AML-193 (cell line): ENCODE results near the gene PRIMPOL.
"Not testable (repeated sequence)": the region's sequence is repeated elsewhere in the genome, so short reads cannot be mapped to it uniquely, and the experiment has no call there.

Experiments
- DNase-seq, 2 experiments: peaks; one replicate each; lab custom pipeline; 2025; lab: John Stamatoyannopoulos, UW

Gene PRIMPOL

DNA sequence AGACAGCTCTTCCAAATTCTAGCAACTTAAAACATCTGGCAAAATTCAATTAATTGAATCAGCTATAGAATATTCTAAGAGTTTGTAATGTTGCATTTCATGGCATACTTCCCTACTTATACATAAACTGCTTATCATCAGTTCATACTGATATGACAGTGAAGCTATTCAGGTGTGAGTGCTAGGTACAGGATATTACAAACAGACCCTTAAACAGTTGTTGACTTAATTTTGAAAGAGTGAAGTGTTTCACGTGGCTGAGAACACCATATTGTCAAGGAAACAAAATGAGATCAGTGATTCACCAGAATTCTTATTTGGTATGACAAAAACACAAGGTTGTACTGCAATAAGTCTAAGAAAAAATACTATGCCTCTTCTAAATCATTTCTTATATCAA lies 56.9 kb downstream of the PRIMPOL start:
- DNase-seq = no peak

DNA sequence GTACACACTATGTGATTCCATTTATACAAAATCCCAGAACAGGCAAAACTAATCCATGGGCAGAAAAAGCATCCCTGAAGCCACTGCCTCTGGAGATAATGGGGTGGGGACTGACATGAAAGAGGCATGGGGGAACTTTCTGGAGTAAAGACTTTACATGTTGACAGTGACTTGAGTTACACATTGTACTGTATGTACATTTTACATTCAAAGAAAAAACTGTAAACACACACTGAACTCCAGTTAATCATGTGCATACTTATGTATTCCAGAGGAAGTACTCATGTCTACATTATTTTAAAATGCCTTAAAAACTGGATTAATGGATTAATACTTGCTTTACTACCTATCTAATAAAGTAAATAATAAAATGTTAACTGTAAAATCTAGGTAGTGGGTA lies 62.8 kb downstream of the PRIMPOL start:
- DNase-seq = no peak

DNA sequence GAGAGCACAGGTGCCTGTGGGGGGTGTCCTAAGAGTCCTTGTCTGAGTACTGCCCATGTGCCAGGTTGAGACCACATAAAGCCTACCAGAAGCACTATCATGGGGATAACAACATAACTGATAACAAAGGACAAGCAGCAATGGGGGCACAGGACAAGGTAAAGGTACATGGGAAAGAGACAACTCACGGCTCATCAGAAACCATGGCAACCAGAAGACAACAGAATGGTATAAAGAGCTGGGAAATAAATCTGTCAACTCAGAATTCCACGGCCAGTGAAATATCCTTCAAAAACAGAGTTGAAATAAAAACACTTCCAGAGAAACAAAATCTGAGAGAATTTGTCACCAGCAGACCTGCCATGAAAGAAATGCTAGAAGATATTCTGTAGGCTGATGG lies 64.3 kb downstream of the PRIMPOL start:
- no peak for DNase-seq

DNA sequence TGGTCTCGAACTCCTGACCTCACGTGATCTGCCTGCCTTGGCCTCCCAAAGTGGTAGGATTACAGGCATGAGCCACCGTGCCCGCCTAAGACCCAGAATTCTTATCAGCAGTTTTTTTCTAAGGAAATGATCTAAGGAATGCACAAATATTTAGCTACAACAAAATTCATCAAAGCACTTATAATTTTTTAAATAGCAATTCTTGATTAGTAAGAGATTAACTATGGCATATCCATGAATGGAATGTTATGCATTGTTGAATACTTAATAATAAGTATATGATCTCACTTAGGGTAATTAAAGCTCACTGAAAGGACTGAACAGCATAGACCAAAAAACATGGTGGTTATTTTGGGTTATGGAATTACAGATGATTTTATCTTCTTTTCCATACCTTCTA lies 66.0 kb downstream of the PRIMPOL start:
- no peak for DNase-seq

DNA sequence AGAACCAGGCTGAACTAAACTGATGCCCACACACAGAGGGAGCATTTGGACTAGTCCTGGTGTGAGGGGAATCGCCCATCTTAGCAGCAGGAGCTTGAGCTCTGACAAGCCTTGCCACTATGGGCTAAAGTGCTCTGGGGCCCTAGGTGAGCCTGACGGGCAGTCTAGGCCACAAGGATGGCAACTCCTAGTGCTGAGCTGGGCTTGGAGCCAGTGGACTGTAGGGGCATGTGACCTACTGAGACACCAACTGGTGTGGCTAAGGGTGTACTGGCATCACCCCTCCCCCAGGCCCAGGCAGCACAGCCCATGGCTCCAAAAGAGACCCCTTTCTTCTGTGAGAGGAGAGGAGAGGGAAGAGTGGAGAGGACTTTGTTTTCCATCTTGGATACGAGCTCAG lies 69.9 kb downstream of the PRIMPOL start:
- no peak for DNase-seq

DNA sequence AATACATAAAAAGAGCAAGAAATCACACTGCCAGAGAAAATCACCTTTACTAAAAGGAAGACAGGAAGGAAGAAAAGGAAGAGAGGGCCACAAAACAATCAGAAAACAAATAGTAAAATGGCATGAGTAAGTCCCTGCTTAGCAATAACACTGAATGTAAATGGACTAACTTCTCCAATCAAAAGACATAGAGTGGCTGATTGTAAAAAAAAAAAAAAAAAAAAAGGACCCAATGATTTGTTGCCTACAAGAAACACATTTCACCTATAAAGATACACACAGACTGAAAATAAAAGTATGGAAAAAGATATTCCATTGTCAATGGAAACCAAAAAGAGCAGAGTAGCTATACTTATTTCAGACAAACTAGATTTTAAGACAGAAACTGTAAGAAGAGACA lies 71.7 kb downstream of the PRIMPOL start:
- no peak for DNase-seq

DNA sequence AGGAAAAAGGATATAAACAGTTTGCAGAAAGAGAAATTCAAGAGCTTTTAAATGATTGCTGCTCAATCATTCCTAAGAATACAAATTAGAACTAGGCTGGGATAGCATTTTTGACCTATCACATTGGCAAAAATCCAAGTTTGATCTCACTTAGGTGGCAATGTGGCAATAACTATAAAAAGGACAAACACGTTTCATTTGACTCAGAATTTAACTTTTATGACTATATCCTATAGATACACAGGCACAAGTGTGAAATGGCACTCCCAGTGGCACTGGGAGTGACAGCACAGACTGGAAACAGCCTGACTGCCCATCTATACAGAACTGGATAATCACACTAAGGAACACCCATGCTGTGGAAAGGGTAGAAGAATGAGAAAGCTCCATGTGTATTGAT lies 73.3 kb downstream of the PRIMPOL start:
- no peak for DNase-seq

DNA sequence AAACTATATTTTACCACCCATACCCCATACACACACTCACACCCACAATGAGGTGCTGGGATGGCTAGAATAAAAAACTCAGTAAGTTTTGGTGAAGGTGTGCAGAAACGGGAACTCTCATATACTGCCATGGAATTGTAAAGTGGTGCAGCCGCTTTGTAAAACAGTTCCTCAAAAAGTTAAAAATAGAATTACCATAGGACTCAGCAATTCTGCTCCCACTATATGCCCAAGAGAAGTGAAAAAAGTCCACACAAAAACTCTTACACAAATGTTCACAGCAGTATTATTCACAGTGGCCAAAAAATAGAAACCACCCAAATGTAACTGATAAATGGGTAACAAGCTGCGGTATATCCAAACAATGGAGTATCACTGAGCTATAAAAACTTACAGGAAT lies 77.9 kb downstream of the PRIMPOL start:
- no peak for DNase-seq

DNA sequence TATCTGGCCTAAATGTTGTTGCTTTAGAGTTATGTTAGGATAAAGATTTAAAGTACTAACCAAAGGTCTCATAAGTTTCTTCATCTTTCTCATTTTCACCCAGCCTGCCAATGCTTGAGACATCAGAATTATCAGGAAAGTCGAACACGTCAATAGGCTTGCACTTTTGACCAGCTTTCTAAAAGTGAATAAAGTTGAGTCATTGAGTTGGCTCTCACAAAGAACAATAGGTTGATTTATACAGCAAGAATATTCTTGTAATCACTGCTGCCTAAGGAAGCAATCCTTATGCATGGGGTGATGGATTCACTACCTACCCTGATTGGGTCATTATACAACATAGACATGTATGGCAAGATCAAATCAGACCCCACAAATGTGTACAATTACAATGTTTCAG lies 79.3 kb downstream of the PRIMPOL start:
- DNase-seq = no peak

DNA sequence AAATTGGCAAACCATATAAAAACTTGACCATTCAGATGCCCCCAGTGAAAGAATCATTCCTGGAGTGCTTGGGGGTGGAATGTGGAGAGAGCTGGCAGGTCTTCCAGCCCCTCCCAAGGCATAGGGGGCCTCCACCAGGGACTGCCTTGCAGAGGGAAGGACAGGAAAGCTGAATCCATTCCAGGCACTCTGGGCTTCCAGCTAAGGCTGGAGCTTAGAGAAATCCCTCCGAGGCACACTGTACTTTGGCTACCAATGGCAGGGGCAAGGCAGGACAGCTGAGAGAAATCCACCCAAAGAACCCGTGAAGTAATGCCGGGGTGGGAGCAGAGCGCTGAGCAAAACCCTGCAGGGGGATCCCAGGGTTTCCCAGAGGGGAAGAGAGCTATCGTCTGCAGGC lies 80.4 kb downstream of the PRIMPOL start:
- DNase-seq = no peak

DNA sequence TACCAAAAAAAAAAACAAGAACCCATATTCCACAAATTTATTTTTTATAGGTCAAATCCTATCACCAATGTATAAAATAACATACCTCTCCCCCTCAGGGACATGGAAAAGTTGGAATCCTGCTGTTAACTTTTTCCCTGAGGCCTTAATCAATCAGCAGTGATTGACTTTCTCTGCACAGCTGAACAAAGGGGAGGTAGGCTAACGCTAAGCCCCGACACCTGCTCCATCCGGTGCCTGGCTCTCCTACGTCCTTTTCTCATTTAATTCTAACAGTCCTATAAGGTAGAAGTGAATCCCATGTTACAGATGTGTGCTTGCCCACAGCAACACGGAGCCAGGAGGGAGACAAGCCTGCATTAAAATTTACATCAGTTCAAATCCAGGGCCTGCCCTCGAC lies 81.5 kb downstream of the PRIMPOL start:
- DNase-seq = no peak

DNA sequence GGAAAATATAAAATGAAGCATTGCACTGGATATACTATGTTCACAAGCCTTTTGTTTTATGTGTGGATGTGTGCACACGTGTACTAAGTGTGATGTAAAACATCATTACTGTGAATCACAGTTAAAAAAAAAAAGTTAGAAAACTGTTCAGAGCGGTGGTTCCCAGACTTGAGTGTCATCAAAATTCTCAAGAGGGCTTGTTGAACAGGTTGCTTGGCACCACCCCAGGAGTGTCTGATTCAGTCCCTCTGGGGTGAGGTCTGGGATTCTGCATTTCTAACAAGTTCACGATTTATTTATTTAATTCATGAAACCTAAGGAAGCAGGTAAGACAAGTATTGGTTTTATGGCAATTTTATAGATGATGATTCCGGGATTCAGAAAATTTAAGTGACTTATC lies 82.6 kb downstream of the PRIMPOL start:
- DNase-seq = no peak

DNA sequence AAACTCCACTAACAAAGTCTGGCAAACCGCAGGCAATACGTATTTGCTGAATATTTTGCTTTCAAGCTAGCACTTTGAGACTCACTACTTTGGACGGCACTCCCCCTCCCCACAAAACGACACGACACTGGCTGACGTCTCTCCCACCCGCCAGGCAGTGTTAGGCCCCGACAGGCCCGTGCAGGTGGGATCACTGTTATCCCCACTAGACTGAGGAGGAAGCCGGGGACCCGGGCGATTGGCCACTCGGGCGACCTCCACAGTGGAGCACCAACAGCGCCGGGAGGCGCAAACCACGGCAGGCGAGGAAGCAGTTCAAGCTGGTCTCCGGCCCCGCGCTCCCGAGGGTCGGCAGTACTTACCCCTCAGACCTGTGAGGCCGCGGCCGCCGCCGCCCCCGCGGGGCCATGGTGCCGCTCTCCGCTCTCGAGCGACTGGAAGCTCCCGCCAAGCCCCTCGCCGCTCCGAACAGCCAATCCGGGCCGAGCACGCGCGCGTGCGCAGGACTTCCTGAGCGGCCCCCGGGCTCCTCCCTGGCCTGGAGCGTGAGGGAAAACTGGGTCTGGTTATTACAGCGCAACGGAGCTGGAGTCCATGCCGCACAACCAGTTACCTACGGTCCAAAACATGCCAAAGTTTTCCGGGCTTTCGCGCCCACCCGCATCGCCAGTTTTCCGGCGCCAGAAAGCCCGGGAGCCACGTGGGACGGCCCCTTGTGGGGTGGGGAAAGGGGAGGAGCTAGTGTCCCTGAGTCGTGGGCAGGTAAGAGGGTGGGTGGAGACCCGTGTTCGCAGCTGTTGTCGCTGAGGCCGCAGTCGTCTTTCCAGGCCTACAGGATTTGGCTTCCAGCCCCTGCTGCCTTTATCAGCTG lies 84.4 kb downstream of the PRIMPOL start, which contains the start of gene CENPU:
Gene CENPU (minus strand): TSS at position 443 of the 871 bp plus-strand sequence. CDS start 34 bp downstream, at position 409.
- DNase-seq = peak; percentile 98

DNA sequence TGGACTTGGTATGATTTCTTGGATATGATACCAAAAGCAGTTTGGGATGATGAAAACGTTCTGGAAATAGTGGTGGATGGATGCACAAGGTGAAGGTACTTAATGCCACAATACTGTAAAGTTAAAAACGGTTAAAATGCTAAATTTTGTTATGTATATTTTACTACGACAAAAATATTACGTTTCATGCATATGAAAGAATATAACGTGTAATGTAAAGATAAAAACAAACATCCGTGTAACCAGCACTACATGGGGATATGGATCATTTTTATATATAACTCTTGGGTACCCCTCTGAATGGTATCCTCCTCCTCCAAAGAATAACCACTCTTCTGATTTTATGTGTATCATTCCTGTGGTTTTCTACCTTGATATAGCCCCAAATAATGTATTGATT lies 85.2 kb downstream of the PRIMPOL start:
- DNase-seq = no peak

DNA sequence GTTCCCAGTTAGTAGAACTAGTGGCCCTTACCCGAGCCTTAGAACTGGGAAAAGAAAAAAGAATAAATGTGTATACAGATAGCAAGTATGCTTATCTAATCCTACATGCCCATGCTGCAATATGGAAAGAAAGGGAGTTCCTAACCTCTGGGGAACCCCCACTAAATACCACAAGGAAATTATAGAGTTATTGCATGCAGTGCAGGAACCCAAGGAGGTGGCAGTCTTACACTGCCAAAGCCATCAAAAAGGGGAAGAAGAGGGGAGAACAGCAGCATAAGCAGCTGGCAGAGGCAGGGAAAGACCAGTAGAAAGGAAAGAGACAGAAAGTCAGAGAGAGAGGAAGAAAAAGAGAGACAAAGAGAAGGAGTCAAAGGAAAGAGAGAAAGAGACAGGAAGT lies 90.0 kb downstream of the PRIMPOL start:
- DNase-seq = peak; percentile 49 to 61

DNA sequence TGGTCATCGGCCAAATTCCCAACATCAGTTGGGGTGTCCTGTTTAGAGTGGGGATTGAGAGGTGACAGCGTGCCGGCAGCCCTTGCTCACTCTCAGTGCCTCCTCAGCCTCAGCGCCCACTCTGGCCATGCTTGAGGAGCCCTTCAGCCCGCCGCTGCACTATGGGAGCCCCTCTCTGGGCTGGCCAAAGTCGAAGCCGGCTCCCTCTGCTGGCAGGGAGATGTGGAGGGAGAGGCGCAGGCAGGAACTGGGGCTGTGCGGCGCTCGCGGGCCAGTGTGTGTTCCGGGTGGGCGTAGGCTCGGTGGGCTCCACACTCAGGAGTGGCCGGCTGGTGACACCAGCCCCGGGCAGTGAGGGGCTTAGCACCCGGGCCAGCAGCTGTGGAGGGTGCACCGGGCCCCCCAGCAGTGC lies 91.4 kb downstream of the PRIMPOL start:
- DNase-seq = no peak

DNA sequence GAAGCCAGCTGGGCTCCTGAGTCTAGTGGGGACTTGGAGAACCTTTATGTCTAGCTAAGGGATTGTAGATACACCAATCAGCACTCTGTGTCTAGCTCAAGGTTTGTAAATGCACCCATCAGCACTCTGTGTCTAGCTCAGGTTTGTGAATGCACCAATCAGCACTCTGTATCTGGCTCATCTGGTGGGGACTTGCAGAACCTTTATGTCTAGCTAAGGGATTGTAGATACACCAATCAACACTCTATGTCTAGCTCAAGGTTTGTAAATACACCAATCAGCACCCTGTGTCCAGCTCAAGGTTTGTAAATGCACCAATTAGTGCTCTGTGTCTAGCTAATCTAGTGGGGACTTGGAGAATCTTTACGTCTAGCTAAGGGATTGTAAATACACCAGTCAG lies 92.1 kb downstream of the PRIMPOL start:
- DNase-seq = not testable (repeated sequence)

DNA sequence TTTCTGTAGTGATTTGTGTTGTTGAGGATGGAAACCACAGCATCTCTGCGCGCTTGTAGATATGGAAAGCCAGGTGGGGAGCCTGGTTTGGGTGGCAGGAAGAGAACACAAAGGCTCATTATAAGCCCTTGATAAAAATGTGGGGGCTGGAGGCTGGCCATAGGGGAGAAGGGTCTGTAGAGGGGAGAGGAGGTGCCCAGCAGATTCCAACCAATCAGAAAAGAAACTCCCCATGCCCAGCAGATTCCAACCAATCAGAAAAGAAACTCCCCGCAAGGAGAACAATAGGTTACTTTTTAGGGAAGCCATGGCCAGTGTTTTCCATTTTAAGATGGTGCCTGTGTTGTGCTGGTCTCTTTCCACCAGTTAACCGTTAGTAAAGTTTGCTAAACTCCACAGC lies 94.1 kb downstream of the PRIMPOL start:
- DNase-seq = no peak

DNA sequence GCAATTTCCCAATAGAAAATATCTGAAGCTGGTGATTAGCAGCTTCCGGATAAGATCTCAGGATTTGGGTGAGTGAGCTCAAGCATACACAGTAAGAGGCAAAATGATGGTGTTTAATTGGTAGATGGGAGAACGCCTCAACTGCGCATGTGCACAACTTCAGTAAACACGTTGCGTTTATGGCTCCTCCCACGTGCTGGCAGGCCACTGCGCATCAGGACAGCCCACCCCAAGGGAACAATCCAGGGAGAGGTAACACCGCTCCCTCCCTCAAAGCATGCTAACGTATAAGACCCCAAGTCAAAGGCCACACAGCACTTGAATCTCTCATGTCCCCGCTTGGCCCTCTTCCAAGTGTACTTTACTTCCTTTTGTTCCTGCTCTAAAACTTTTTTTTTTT lies 94.7 kb downstream of the PRIMPOL start:
- DNase-seq = no peak
